ENCODE measurements around the gene TMEM11. TPM values are rescaled to one million over a fixed set of nuclear protein-coding genes. Genes with fewer than 3 reads are reported as not detected.
A peak's percentile ranks its signal among the peaks of the same experiment; 100 is the strongest.

The TMEM11 gene
- total RNA-seq, 8 experiments from 2014 or later = 18.7 to 41.5 (median 25.1) TPM

DNA sequence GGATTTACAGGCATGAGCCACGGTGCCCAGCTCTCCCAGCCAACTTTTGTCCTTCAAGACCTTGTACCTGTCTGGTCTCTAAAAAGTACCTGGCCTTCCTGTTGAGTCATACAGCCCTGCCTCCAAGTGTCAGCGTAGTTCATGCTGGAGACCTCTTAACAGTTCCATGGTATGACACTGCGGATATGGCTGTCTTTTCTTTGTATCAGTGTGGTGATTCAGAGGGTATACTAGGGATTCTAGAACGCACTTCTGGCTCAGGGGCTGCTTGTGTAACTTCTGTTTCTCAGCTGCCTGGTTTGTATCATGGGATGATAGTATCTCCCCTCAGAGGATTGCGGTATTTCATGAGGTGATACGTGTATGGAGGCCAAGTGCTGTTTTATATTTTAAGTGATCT lies 2.0 kb upstream of the TMEM11 start:
- 86 to 100% (median 100%) methylated on average over 2 to 4 of the region's 6 CpGs; no CpG with 5 or more reads in 2 of the 10 experiments for WGBS, 10 experiments
- Histone ChIP-seq H3K27ac (no peak overlapping the region), H3K4me1 (replicated peaks in 1 of 2) (peaks cover 14 to 22% of the 10 kb centered on the region in 2 donors), H3K4me3 (no peak overlapping the region)
- no peak for ATAC-seq (replicated peaks in 6 of 8)
- in situ Hi-C loops (cut with MboI; ENCODE audit: low pct_unique_long_range_greater_than_20kb in 2 of 9, low sequenced_read_pairs in 9 of 9, unreplicated experiment in 9 of 9) = no loop called here

DNA sequence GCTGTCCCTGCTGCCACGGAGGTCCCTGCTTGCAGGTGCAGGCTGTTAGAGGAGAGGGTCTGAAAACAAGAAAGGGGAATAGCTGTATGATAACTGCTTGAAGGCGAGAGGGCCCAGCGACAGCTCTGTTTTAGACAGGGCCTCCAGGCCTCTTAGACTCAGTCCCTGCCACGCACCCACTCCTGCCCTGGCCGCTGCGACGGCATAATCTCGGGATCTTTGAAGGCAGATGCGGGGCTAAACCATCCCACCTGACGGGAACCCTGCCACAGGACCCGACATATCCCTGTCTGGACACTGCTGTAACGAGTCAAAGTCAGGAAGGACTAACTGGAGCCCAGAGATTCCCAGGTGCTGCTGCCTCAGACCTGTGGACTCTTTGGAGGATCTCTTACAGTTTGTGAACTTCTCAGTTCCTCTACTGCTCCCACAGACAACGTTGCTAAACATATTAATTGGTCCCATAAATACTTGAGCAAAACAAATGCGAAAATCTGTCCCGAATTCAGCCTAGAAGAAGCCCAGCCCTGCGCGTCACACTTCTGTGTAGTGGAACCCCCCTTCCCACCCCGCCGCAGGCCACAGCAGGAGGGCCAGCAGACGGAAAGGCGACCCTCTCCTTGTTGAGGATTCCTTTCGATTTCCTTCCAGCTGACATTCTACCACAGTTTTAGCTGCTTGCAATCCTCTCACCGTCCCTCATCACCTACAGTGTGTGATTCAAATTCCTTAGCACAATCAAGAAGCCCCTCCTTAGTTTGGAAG lies 998 bp upstream of the TMEM11 start:
- in situ Hi-C loops (cut with MboI; ENCODE audit: low pct_unique_long_range_greater_than_20kb in 2 of 9, low sequenced_read_pairs in 9 of 9, unreplicated experiment in 9 of 9) = no loop called here
- peak in 3 of 8 experiments; percentile 1 to 4 (median 1) for ATAC-seq (replicated peaks in 6 of 8)
- peak overlapping the region; percentile 82 to 99 (median 94) for H3K4me3 ChIP-seq
- 0 to 12% (median 5%) methylated on average over 1 to 12 of the region's 23 CpGs; no CpG with 5 or more reads in 2 of the 10 experiments for WGBS, 10 experiments
- H3K4me1 ChIP-seq (replicated peaks in 1 of 2) = peaks cover 14 to 22% of the 10 kb centered on the region in 2 donors
- peak overlapping the region; percentile 97 to 99 for H3K27ac ChIP-seq

- Histone ChIP-seq H3K4me1 (replicated peaks in 1 of 2) (peaks cover 14 to 22% of the 10 kb centered on the region in 2 donors), H3K4me3 (peak overlapping the region; percentile 82 to 99 (median 94)), H3K27ac (peak overlapping the region; percentile 97 to 99)
- 0% methylated on average over 1 to 5 of the region's 35 CpGs; no CpG with 5 or more reads in 8 of the 10 experiments for WGBS, 10 experiments
- in situ Hi-C loops (cut with MboI; ENCODE audit: low pct_unique_long_range_greater_than_20kb in 2 of 9, low sequenced_read_pairs in 9 of 9, unreplicated experiment in 9 of 9) = no loop called here
- ATAC-seq (replicated peaks in 6 of 8) = peak; percentile 10 to 38 (median 22)
Measured at GRCh38 chr17:21213638-21214014, 335 bp downstream of the TMEM11 start.

- H3K4me3 ChIP-seq = peak overlapping the region; percentile 82 to 99 (median 94)
- WGBS, 10 experiments = 3 to 24% (median 8%) methylated on average over 3 to 11 of the region's 18 CpGs; no CpG with 5 or more reads in 1 of the 10 experiments
- peaks cover 14 to 22% of the 10 kb centered on the region in 2 donors for H3K4me1 ChIP-seq (replicated peaks in 1 of 2)
- ATAC-seq (replicated peaks in 6 of 8) = no peak
- peak overlapping the region; percentile 97 to 99 for H3K27ac ChIP-seq
- in situ Hi-C loops (cut with MboI; ENCODE audit: low pct_unique_long_range_greater_than_20kb in 2 of 9, low sequenced_read_pairs in 9 of 9, unreplicated experiment in 9 of 9) = no loop called here
Measured at GRCh38 chr17:21212826-21213637, 929 bp downstream of the TMEM11 start.

GRCh38 chr17:21211825-21212479 lies 2.0 kb downstream of the TMEM11 start:
- Histone ChIP-seq H3K4me1 (replicated peaks in 1 of 2) (peaks cover 14 to 22% of the 10 kb centered on the region in 2 donors), H3K4me3 (peak overlapping the region in 1 of 5 donors; percentile 92), H3K27ac (no peak overlapping the region)
- ATAC-seq (replicated peaks in 6 of 8) = no peak
- 58 to 100% (median 90%) methylated on average over 2 to 9 of the region's 9 CpGs; no CpG with 5 or more reads in 3 of the 10 experiments for WGBS, 10 experiments
- in situ Hi-C loops (cut with MboI; ENCODE audit: low pct_unique_long_range_greater_than_20kb in 2 of 9, low sequenced_read_pairs in 9 of 9, unreplicated experiment in 9 of 9) = no loop called here

GRCh38 chr17:21210411-21211076 lies 3.4 kb downstream of the TMEM11 start:
- H3K4me3 ChIP-seq = no peak overlapping the region
- peaks cover 14 to 17% of the 10 kb centered on the region in 2 donors for H3K4me1 ChIP-seq (replicated peaks in 1 of 2)
- no peak overlapping the region for H3K27ac ChIP-seq
- in situ Hi-C loops (cut with MboI; ENCODE audit: low pct_unique_long_range_greater_than_20kb in 2 of 9, low sequenced_read_pairs in 9 of 9, unreplicated experiment in 9 of 9) = no loop called here
- 40 to 100% (median 79%) methylated on average over 1 to 8 of the region's 15 CpGs for WGBS, 10 experiments
- ATAC-seq (replicated peaks in 6 of 8) = no peak

DNA sequence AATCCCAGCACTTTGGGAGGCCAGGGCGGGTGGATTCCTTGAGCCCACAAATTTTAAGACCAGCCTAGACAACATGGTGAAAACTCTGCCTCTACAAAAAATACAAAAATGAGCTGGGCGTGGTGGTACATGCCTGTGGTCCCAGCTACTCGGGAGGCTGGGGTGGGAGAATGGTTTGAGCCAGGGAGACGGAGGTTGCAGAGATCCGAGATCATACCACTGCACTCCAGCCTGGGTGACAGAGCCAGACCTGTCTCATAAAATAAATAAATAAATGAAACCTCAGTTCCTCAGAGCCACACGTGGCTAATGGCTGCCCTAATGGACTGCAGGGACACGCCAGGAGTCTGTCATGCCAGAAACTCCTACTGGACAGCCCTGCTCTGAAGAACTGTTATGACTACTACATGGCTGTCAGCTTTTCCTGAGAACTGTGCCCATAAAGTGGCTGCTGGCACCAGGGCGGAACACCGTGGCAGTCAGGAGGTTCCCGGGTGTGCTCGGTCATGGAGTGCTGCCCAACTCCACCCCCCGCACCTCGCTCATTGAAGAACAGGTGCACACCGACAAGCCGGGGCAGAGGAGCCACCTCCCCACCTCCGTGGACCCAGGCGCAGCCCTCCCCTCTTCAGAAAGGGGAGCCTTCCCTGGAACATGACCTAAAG lies 4.3 kb downstream of the TMEM11 start:
- no peak for ATAC-seq (replicated peaks in 6 of 8)
- H3K4me3 ChIP-seq = no peak overlapping the region
- H3K4me1 ChIP-seq (replicated peaks in 1 of 2) = peaks cover 8 to 16% of the 10 kb centered on the region in 2 donors
- in situ Hi-C loops (cut with MboI; ENCODE audit: low pct_unique_long_range_greater_than_20kb in 2 of 9, low sequenced_read_pairs in 9 of 9, unreplicated experiment in 9 of 9) = no loop called here
- no peak overlapping the region for H3K27ac ChIP-seq
- WGBS, 10 experiments = 56 to 100% (median 100%) methylated on average over 1 to 10 of the region's 17 CpGs; no CpG with 5 or more reads in 5 of the 10 experiments

- WGBS, 10 experiments = 60 to 100% (median 83%) methylated on average over 1 to 6 of the region's 7 CpGs; no CpG with 5 or more reads in 3 of the 10 experiments
- in situ Hi-C loops (cut with MboI; ENCODE audit: low pct_unique_long_range_greater_than_20kb in 2 of 9, low sequenced_read_pairs in 9 of 9, unreplicated experiment in 9 of 9) = no loop called here
Measured at GRCh38 chr17:21208352-21208751, 5.6 kb downstream of the TMEM11 start.

DNA sequence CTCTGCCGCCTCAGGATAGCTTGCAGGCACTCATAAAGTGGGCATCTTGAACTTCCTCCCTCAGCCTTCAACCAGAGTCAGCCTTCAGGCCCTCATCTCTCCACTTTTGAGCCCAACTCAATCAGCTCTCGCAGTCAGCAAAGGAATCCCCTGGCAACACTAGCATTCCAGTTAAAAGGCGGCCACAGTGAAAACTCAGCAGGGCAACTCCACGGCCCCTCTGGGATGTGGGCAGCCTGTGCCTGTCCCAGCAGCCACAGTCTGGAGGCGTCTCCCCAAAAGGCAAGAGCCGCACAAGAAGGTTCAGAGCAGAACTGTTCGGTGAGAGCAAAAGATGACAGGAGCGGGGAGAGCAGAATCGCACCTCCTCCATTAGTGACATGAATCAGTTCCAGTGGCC lies 9.0 kb downstream of the TMEM11 start:
- peaks cover 7 to 14% of the 10 kb centered on the region in 2 donors for H3K4me1 ChIP-seq (replicated peaks in 1 of 2)
- no peak overlapping the region for H3K27ac ChIP-seq
- 44 to 100% (median 67%) methylated on average over 1 to 6 of the region's 9 CpGs; no CpG with 5 or more reads in 4 of the 10 experiments for whole genome bisulfite sequencing, 10 experiments
- peak in 5 of 8 experiments; percentile 39 to 76 (median 45) for ATAC-seq (replicated peaks in 6 of 8)
- in situ Hi-C loops (cut with MboI; ENCODE audit: low pct_unique_long_range_greater_than_20kb in 2 of 9, low sequenced_read_pairs in 9 of 9, unreplicated experiment in 9 of 9) = no loop called here
- no peak overlapping the region for H3K4me3 ChIP-seq

More at GRCh38 chr17:21208352-21208751, 5.6 kb downstream of the TMEM11 start:
- no peak for ATAC-seq (replicated peaks in 6 of 8)
- no peak overlapping the region for H3K4me3 ChIP-seq
- no peak overlapping the region for H3K27ac ChIP-seq
- H3K4me1 ChIP-seq (replicated peaks in 1 of 2) = peaks cover 8 to 16% of the 10 kb centered on the region in 2 donors

GRCh38 chr17:21202512-21202911 lies 11.4 kb downstream of the TMEM11 start:
- no peak for ATAC-seq (replicated peaks in 6 of 8)
- no peak overlapping the region for H3K4me3 ChIP-seq
- 80% methylated on average over 1 of the region's 12 CpGs; no CpG with 5 or more reads in 9 of the 10 experiments for WGBS, 10 experiments
- peaks cover 13 to 20% of the 10 kb centered on the region in 2 donors for H3K4me1 ChIP-seq (replicated peaks in 1 of 2)
- no peak overlapping the region for H3K27ac ChIP-seq
- in situ Hi-C loops (cut with MboI; ENCODE audit: low pct_unique_long_range_greater_than_20kb in 2 of 9, low sequenced_read_pairs in 9 of 9, unreplicated experiment in 9 of 9) = no loop called here

DNA sequence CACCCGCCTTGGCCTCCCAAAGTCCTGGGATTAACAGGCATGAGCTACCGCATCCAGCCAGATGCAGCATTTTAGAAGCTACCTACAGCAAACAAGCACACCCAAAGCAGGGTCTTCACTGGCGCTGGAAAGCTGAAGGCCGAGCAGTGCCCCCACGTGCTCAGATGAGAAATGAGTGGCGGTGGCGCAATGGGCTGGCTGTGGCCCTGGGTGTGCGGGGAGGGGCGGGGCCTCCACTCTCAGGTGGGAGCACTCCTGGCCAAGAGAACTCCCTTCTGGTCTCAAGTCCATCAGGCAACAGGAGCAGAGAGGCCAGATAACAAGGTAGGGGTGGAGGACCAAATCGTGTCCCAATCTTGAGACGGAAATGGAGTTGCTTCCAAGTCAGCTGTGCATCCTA lies 12.1 kb downstream of the TMEM11 start:
- peaks cover 13 to 20% of the 10 kb centered on the region in 2 donors for H3K4me1 ChIP-seq (replicated peaks in 1 of 2)
- 100% methylated on average over 1 to 3 of the region's 11 CpGs; no CpG with 5 or more reads in 6 of the 10 experiments for WGBS, 10 experiments
- no peak overlapping the region for H3K27ac ChIP-seq
- ATAC-seq (replicated peaks in 6 of 8) = no peak
- in situ Hi-C loops (cut with MboI; ENCODE audit: low pct_unique_long_range_greater_than_20kb in 2 of 9, low sequenced_read_pairs in 9 of 9, unreplicated experiment in 9 of 9) = no loop called here
- no peak overlapping the region for H3K4me3 ChIP-seq

DNA sequence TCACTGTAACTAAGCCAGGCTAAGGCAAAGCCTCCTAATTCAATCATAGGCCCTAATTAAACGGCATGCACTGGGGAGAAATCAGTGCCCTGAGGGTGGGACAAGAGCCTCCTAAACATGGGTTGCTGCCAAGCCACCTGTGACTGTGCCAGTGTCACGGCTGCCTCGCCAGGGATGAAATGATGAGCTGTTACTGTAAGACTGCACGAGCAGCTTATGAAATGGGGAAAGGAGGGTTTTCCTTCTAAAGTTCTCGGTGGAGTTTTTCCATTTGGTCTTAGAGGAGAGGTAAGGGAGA lies 12.7 kb downstream of the TMEM11 start:
- ATAC-seq (replicated peaks in 6 of 8) = peak in 2 of 8 experiments; percentile 25 to 34
- H3K4me3 ChIP-seq = no peak overlapping the region
- peaks cover 13 to 20% of the 10 kb centered on the region in 2 donors for H3K4me1 ChIP-seq (replicated peaks in 1 of 2)
- in situ Hi-C loops (cut with MboI; ENCODE audit: low pct_unique_long_range_greater_than_20kb in 2 of 9, low sequenced_read_pairs in 9 of 9, unreplicated experiment in 9 of 9) = no loop called here
- 0 to 92% (median 80%) methylated on average over 1 to 2 of the region's 5 CpGs; no CpG with 5 or more reads in 5 of the 10 experiments for WGBS, 10 experiments
- no peak overlapping the region for H3K27ac ChIP-seq

All from motor neuron (in vitro differentiated cells).